PC-3 (cell line): ENCODE data around the gene PRKAR1A.

Experiments used
- EZH2 ChIP-seq: fragments of 300-600 bp; sonication (generic); IDR thresholded peaks from one replicate; pipeline ENCODE4 v1.6.1; 2017; ENCODE audit warnings: antibody characterized with exemption, mild to moderate bottlenecking, low read length; ENCODE audit not compliant: unreplicated experiment
- TF ChIP-seq, protein P1 (sequence below): fragments of 300-600 bp; sonication (generic); conservative IDR thresholded peaks from 2 replicates; pipeline ENCODE4 v1.5.1; 2017; ENCODE audit warnings: antibody characterized with exemption, low read depth, mild to moderate bottlenecking, low read length

DNA sequence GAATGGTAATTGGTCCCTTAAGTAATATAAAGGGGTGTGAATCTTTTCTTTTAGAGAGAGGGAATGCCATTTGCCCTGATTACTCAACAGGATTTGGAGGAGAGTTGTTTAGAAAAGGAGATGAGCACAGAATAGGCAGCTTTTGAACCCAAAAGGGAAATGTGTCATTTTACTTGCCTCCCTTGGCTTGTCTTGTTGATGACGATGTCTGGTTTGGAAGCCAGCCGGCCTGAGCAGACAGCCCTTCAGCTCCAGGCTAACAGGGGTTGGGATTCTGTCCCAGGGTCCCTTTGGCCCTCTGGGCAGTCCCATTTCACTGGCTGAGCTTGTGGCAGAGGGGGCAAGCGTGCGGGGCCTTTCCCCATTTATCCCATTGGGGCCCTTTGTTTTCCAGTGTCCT, 22.3 kb upstream of the PRKAR1A start:
- TF ChIP-seq, protein P1, sequence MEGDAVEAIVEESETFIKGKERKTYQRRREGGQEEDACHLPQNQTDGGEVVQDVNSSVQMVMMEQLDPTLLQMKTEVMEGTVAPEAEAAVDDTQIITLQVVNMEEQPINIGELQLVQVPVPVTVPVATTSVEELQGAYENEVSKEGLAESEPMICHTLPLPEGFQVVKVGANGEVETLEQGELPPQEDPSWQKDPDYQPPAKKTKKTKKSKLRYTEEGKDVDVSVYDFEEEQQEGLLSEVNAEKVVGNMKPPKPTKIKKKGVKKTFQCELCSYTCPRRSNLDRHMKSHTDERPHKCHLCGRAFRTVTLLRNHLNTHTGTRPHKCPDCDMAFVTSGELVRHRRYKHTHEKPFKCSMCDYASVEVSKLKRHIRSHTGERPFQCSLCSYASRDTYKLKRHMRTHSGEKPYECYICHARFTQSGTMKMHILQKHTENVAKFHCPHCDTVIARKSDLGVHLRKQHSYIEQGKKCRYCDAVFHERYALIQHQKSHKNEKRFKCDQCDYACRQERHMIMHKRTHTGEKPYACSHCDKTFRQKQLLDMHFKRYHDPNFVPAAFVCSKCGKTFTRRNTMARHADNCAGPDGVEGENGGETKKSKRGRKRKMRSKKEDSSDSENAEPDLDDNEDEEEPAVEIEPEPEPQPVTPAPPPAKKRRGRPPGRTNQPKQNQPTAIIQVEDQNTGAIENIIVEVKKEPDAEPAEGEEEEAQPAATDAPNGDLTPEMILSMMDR: no peak
- no peak for TF ChIP-seq EZH2
